Activated naive CD8-positive, alpha-beta T cell treated with anti-CD3 and anti-CD28 coated beads for 36 hours (primary cell): ENCODE data around the gene RARRES2. TPM values are rescaled to one million over a fixed set of nuclear protein-coding genes. Genes with fewer than 3 reads are reported as not detected.
"Not testable (repeated sequence)": the region's sequence is repeated elsewhere in the genome, so short reads cannot be mapped to it uniquely, and the experiment has no call there.

Source experiments
- DNase-seq: peaks from one replicate; pipeline ENCODE4 v3.0.0; 2021
- H3K27ac Mint-ChIP-seq: one replicate; pipeline ENCODE4 v1.8.0; 2022; ENCODE audit warnings: mild to moderate bottlenecking, moderate library complexity, mixed read lengths
- H3K27me3 Mint-ChIP-seq: one replicate; pipeline ENCODE4 v1.8.0; 2022; ENCODE audit warnings: mild to moderate bottlenecking, mixed read lengths
- H3K36me3 Mint-ChIP-seq: one replicate; pipeline ENCODE4 v1.8.0; 2021; ENCODE audit warnings: mild to moderate bottlenecking, mixed read lengths
- H3K4me1 Mint-ChIP-seq: one replicate; pipeline ENCODE4 v1.8.0; 2021; ENCODE audit warnings: mixed read lengths
- H3K4me3 Mint-ChIP-seq: one replicate; pipeline ENCODE4 v1.8.0; 2022; ENCODE audit warnings: mild to moderate bottlenecking, moderate library complexity, mixed read lengths
- H3K9me3 Mint-ChIP-seq: one replicate; pipeline ENCODE4 v1.8.0; 2022; ENCODE audit warnings: mixed read lengths
- total RNA-seq, 2 experiments: library from RNA; stranded (reverse); gene quantifications; one replicate each; pipeline ENCODE4 v1.2.3, GENCODE V29; 2021

Gene RARRES2
- not detected for total RNA-seq

GRCh38 chr7:150341263-150342120 lies at the start of gene RARRES2:
Gene RARRES2 (minus strand): TSS chr7:150341629. CDS start chr7:150340609, 1,020 bp downstream.
- Mint-ChIP-seq H3K4me3 (peak within 1 kb of the TSS; percentile 51), H3K9me3 (no peaks in the 10 kb centered on the region), H3K36me3 (peaks cover 11% of the 10 kb centered on the region), H3K4me1 (peaks cover 10% of the 10 kb centered on the region), H3K27ac (no peak within 1 kb of the TSS), H3K27me3 (peaks cover 42% of the 10 kb centered on the region)
- no peak for DNase-seq

GRCh38 chr7:150390205-150390604 lies 48.8 kb upstream of the RARRES2 start:
- H3K9me3 Mint-ChIP-seq = no peaks in the 10 kb centered on the region
- no peaks in the 10 kb centered on the region for H3K27me3 Mint-ChIP-seq
- no peaks in the 10 kb centered on the region for H3K36me3 Mint-ChIP-seq
- H3K27ac Mint-ChIP-seq = no peak overlapping the region
- H3K4me3 Mint-ChIP-seq = no peak overlapping the region
- no peaks in the 10 kb centered on the region for H3K4me1 Mint-ChIP-seq
- no peak for DNase-seq

- Mint-ChIP-seq H3K9me3 (no peaks in the 10 kb centered on the region), H3K27me3 (no peaks in the 10 kb centered on the region), H3K4me3 (no peak overlapping the region), H3K4me1 (no peaks in the 10 kb centered on the region), H3K27ac (no peak overlapping the region), H3K36me3 (no peaks in the 10 kb centered on the region)
- no peak for DNase-seq
Measured at GRCh38 chr7:150389532-150389816, 48.0 kb upstream of the RARRES2 start.

- DNase-seq = no peak
- Mint-ChIP-seq H3K36me3 (no peaks in the 10 kb centered on the region), H3K4me1 (no peaks in the 10 kb centered on the region), H3K9me3 (no peaks in the 10 kb centered on the region), H3K27ac (no peak overlapping the region), H3K4me3 (no peak overlapping the region), H3K27me3 (no peaks in the 10 kb centered on the region)
Measured at GRCh38 chr7:150388709-150389531, 47.5 kb upstream of the RARRES2 start.

GRCh38 chr7:150388306-150388705 lies 46.9 kb upstream of the RARRES2 start:
- Mint-ChIP-seq H3K27me3 (no peaks in the 10 kb centered on the region), H3K4me3 (no peak overlapping the region), H3K36me3 (no peaks in the 10 kb centered on the region), H3K4me1 (no peaks in the 10 kb centered on the region), H3K27ac (no peak overlapping the region), H3K9me3 (no peaks in the 10 kb centered on the region)
- DNase-seq = no peak

- not testable (repeated sequence) for H3K36me3 Mint-ChIP-seq
Measured at GRCh38 chr7:150385884-150386283, 44.5 kb upstream of the RARRES2 start.

GRCh38 chr7:150385302-150385723 lies 43.9 kb upstream of the RARRES2 start:
- H3K36me3 Mint-ChIP-seq = no peaks in the 10 kb centered on the region
- H3K4me3 Mint-ChIP-seq = no peak overlapping the region
- no peak overlapping the region for H3K27ac Mint-ChIP-seq
- no peaks in the 10 kb centered on the region for H3K27me3 Mint-ChIP-seq
- DNase-seq = no peak
- H3K9me3 Mint-ChIP-seq = no peaks in the 10 kb centered on the region
- H3K4me1 Mint-ChIP-seq = peaks cover 6% of the 10 kb centered on the region

More at GRCh38 chr7:150385884-150386283, 44.5 kb upstream of the RARRES2 start:
- H3K4me1 Mint-ChIP-seq, H3K4me3 Mint-ChIP-seq, H3K27me3 Mint-ChIP-seq, H3K27ac Mint-ChIP-seq, DNase-seq, H3K9me3 Mint-ChIP-seq: not testable (repeated sequence)

- H3K4me1 Mint-ChIP-seq = peaks cover 13% of the 10 kb centered on the region
- DNase-seq = no peak
- no peak overlapping the region for H3K4me3 Mint-ChIP-seq
- no peaks in the 10 kb centered on the region for H3K9me3 Mint-ChIP-seq
- no peaks in the 10 kb centered on the region for H3K36me3 Mint-ChIP-seq
- no peaks in the 10 kb centered on the region for H3K27me3 Mint-ChIP-seq
- no peak overlapping the region for H3K27ac Mint-ChIP-seq
Measured at GRCh38 chr7:150384406-150385301, 43.2 kb upstream of the RARRES2 start.

- no peaks in the 10 kb centered on the region for H3K36me3 Mint-ChIP-seq
- H3K4me1 Mint-ChIP-seq = peaks cover 14% of the 10 kb centered on the region
- no peak overlapping the region for H3K27ac Mint-ChIP-seq
- no peak for DNase-seq
- H3K9me3 Mint-ChIP-seq = no peaks in the 10 kb centered on the region
- no peaks in the 10 kb centered on the region for H3K27me3 Mint-ChIP-seq
- H3K4me3 Mint-ChIP-seq = no peak overlapping the region
Measured at GRCh38 chr7:150383710-150384397, 42.4 kb upstream of the RARRES2 start.

GRCh38 chr7:150382844-150383225 lies 41.4 kb upstream of the RARRES2 start:
- Mint-ChIP-seq H3K4me3 (no peak overlapping the region), H3K36me3 (no peaks in the 10 kb centered on the region), H3K27me3 (no peaks in the 10 kb centered on the region), H3K9me3 (no peaks in the 10 kb centered on the region), H3K4me1 (peaks cover 19% of the 10 kb centered on the region), H3K27ac (no peak overlapping the region)
- DNase-seq = no peak

- H3K9me3 Mint-ChIP-seq = no peaks in the 10 kb centered on the region
- H3K4me1 Mint-ChIP-seq = peaks cover 24% of the 10 kb centered on the region
- no peaks in the 10 kb centered on the region for H3K27me3 Mint-ChIP-seq
- no peaks in the 10 kb centered on the region for H3K36me3 Mint-ChIP-seq
- H3K27ac Mint-ChIP-seq = no peak overlapping the region
- DNase-seq = no peak
- no peak overlapping the region for H3K4me3 Mint-ChIP-seq
Measured at GRCh38 chr7:150382123-150382843, 40.9 kb upstream of the RARRES2 start.

GRCh38 chr7:150381785-150382122 lies 40.3 kb upstream of the RARRES2 start:
- Mint-ChIP-seq H3K27ac (no peak overlapping the region), H3K4me3 (no peak overlapping the region), H3K9me3 (no peaks in the 10 kb centered on the region), H3K27me3 (no peaks in the 10 kb centered on the region), H3K4me1 (peaks cover 28% of the 10 kb centered on the region), H3K36me3 (no peaks in the 10 kb centered on the region)
- DNase-seq = no peak

GRCh38 chr7:150381096-150381495 lies 39.7 kb upstream of the RARRES2 start:
- no peaks in the 10 kb centered on the region for H3K9me3 Mint-ChIP-seq
- H3K36me3 Mint-ChIP-seq = no peaks in the 10 kb centered on the region
- no peaks in the 10 kb centered on the region for H3K27me3 Mint-ChIP-seq
- H3K27ac Mint-ChIP-seq = no peak overlapping the region
- peaks cover 35% of the 10 kb centered on the region for H3K4me1 Mint-ChIP-seq
- no peak overlapping the region for H3K4me3 Mint-ChIP-seq
- no peak for DNase-seq

- no peak for DNase-seq
Measured at GRCh38 chr7:150380463-150380862, 39.0 kb upstream of the RARRES2 start.

More at GRCh38 chr7:150380463-150380862, 39.0 kb upstream of the RARRES2 start:
- Mint-ChIP-seq H3K27ac (no peak overlapping the region), H3K27me3 (no peaks in the 10 kb centered on the region), H3K4me3 (peak overlapping the region; percentile 96), H3K36me3 (no peaks in the 10 kb centered on the region), H3K9me3 (no peaks in the 10 kb centered on the region), H3K4me1 (peaks cover 41% of the 10 kb centered on the region)
